Activated T-cell treated with anti-CD3 and anti-CD28 coated beads, Interleukin-2, amount 50 U/mL, for 1 hour (primary cell): Measurements from ENCODE around the gene MORN3.
"Not testable (repeated sequence)": the region's sequence is repeated elsewhere in the genome, so short reads cannot be mapped to it uniquely, and the experiment has no call there.

ENCODE experiments used
- DNase-seq: peaks from one replicate; pipeline ENCODE4 v3.0.0-alpha.2; 2020

Gene MORN3

DNA sequence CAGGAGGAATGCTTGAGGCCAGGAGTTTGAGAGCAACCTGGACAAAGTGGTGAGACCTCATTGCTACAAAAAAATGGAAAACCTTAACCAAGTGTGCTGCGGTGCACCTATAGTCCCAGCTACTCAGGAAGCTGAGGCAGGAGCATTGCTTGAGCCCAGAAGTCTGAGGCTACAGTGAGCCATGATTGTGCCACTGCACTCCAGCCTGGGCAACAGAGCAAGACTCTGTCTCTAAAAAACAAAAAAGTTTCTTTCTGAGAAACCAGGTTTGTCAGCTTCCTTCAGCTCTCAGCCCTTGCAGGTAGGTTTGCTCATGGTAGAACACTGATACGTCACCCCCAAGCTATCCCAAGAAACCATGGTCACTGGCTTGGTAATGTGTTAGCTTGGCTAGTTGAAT is 20.0 kb upstream of the MORN3 start:
- no peak for DNase-seq

DNA sequence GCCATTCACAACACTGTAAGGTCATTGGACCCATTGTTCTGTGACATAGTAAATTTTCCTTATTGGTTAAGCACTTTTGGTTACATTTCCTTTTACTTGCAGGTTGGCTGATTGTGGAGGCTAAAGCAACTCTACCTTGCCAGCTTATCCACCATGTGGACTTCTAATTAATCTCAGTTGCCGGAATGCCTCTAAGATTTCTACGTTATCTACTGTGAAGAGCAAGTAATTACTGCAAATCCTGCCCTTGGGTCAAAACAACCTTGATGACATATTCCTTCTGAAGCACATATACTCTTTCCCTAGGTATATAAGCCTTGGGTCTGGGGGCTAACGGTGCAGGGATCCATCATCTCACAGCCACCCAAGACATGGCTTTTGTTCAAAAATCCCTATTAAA is 19.5 kb upstream of the MORN3 start:
- DNase-seq = no peak

DNA sequence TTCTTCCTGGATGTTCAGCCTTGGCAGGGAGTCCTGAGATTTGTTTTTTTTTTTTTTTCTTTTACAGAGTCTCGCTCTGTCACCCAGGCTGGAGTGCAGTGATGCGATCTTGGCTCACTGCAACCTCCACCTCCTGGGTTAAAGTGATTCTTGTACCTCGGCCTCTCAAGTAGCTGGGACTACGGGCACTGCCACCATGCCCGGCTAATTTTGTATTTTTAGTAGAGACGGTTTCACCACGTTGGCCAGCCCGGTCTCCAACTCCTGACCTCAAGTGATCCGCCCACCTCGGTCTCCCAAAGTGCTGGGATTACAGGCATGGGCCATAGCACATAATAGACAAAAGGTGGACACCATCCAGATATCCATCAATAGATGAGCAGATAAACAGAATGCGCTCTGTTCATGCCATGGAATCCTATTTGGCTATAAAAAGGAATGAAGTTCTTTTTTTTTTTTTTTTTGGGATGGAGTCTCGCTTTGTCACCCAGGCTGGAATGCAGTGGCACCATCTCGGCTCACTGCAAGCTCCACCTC is 10.3 kb upstream of the MORN3 start:
- not testable (repeated sequence) for DNase-seq

DNA sequence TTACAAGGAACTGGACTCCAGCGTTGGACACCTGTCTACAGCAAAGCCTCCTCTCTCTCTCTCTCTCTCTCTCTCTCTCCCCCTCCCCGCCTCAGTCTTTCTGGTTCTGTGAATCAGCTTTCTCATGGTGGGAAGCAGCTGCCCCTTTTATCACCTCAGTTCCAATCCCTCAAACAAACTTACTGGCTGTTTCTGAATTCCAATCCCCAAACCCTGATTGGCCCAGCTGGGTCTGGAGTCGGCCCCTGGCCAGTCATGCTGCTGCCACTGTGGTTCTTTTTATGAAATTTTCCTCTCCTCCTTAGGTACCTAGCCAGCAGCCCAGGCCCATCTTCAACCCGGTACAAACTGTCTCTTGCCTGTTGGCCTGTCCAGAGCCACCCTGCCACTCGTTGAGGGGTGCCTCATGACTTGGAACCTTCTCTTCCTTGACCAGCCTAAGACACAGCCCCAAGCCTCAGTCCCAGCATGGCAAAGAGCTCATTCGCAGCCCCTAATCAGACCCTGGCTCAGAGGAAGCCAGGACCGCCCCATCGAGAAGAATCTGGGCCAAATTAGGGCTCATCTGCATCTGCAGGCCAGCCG is 9.4 kb upstream of the MORN3 start:
- no peak for DNase-seq

DNA sequence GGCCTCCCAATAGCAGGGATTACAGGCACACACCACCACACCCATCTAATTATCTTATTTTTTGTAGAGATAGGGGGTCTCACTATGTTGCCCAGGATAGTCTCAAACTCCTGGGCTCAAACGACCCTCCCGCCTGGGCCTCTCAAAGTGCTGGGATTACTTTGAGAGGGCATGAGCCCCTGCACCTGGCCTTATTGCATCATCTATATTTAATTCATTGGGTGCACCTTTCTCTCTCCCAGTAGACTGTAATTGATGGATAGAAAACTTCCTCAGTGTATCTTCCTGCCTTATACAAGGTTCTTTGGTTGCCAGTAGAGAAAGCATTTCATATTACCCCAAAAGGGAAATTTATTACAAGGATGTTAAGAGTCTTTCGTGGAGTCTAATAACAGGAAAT is 8.9 kb upstream of the MORN3 start:
- DNase-seq = no peak

DNA sequence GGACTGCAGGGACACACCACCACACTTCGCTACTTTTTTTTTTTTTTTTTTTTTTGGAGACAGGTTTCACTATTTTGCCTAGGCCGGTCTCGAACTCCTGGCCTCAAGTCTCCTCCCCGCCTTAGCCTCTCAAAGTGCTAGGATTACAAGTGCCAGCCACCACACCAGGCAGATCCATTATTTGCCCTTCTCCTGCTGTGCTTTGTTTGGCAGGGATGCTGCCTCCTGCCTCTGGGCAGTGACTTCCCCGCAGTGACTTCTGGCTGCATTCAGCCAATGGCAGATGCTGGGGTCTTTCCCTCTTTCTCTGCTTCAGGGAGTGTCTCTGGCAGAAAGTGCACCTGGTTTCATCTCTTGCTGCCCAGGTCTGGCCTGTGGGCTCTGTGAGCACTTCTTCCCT is 6.7 kb upstream of the MORN3 start:
- DNase-seq = no peak

DNA sequence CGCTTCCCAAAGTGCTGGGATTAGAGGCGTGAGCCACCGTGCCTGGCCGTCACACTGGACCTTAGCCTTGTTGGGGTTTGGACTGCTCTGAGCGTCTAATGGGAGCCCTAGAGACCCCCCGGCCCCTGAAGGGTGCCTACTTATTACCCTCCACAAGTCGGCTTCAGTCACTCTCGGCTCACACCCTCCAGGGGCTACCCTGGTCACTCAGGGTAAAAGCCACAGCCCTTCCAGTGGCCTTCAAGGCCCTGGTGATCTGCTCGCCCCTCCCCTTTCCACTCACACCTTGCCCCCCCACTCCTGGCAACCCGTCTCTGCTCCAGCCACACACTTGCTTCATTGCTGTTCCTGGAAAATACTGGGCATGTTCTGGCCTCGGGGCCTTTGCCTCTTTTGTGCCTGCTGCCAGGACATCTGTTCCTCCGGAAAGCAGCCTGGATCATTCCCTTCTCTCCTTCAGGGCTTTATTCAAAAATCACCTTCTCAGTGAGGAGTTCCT is 3.6 kb upstream of the MORN3 start:
- no peak for DNase-seq

DNA sequence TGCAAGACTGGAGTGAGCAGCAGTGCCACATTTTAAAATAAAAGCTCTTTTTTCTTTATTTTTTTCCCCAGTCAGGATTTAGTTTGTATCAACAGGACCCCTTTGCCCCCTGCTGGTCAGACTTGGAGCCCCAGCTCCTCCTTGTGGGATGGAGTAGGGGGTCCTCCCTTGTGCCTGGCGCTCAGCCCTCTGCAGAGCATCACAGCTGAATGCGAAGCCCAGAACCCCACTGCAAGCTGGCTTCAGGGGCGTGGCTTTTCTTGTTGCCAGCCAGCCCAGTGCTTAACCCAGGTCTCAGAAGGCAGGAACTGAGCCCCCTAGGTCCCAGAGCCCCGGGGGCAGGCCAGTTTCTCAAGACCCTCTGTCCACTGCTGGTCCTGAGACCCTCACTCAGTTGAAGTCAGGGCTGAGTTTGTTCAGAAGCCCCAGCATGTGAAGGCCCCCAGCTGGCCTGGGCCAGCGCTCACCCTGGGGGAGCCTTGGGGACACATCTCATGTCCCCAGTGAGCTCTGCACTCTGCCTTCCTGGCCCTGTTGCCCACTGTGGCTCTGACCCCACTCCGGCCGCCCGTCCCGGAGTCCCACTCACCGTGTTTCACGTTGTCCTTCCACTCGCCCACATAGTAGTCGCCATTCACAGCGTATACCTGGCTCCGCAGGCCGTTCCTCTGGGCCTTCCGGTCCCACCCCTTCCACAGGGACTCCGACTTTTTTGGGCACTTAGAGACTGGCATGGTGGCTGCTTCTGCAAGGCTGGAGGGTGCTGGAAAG is 519 bp downstream of the MORN3 start:
- DNase-seq = peak; percentile 65

DNA sequence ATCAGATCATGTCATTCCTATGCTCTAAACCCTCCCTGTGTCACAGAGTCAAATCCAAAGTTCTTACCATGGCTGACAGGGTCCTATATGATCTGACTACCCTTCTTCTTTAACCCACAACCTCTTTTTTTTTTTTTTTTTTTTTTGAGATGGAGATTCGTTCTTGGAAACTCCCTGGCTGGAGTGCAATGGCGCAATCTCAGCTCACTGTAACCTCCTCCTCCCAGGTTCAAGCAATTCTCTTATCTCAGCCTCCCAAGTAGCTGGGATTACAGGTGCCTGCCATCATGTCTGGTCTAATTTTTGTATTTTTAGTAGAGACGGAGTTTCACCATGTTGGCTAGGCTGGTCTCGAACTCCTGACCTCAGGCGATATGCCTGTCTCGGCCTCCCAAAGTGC is 2.6 kb downstream of the MORN3 start:
- not testable (repeated sequence) for DNase-seq

DNA sequence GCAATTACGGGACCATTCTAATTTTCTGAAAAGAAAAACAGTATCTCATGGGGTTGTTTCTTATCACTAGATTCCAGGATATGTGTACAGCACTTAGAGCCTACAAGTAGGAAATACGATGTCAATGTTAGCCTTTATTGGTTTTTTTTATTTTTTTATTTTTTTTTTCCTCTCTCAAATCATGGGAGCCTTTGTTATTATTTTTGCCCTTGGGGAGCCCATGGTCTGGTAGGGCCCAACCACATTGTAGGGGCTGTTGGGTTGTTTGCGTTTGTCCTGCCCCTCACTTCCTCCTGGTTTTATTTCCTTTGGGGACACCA is 5.9 kb downstream of the MORN3 start:
- no peak for DNase-seq

DNA sequence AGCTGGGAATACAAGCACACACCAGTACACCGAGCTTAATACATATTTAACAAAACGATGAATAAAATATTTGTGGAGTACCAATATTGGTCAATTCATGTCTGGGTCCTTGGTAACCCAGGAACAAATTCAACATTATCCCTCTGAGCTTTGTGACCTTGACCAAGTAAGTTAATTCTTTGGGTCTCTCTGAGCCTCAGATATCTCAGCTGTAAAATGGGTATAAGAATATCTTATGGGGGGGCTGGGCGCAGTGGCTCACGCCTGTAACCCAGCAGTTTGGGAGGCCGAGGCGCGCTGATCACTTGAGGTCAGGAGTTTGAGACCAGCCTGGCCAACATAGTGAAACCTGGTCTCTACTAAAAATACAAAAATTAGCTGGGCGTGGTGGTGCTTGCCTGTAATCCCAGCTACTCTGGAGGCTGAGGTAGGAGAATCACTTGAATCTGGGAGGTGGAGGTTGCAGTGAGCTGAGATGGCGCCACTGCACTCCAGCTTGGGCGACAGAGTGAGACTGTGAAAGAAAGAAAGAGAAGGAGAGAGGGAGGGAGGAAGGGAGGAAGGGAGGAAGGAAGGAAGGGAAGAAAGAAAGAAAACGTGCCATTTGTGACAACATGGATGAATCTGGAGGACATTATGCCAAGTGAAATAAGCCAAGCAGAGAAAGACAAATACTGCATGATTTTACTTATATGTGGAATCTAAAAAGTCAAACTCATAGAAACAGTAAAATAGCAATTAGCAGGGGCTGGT is 7.9 kb downstream of the MORN3 start:
- DNase-seq = not testable (repeated sequence)

DNA sequence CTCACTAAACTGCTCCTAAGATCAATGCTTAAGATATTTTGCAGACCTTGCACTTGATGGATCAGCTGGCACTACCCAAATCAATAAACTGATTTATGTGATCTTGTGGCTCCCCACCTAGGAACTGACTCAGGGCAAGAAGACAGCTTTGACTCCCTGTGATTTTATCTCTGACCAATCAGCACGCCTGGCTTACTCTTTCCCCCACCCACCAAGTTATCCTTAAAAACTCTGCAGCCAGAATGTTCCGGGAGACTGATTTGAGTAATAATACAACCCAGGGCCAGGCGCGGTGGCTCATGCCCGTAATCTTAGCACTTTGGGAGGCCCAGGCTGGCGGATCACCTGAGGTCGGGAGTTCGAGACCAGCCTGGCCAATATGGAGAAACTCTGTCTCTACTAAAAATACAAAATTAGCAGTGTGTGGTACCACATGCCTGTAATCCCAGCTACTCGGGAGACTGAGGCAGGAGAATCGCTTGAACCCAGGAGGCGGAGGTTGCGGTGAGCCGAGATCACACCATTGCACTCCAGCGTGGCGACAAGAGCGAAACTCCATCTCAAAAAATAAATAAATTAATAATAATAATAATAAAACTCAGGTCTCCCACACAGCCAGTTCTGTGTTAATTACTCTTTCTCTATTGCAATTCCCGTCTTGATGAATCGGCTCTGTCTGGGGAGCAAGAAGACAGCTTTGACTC is 12.0 kb downstream of the MORN3 start:
- DNase-seq = no peak

DNA sequence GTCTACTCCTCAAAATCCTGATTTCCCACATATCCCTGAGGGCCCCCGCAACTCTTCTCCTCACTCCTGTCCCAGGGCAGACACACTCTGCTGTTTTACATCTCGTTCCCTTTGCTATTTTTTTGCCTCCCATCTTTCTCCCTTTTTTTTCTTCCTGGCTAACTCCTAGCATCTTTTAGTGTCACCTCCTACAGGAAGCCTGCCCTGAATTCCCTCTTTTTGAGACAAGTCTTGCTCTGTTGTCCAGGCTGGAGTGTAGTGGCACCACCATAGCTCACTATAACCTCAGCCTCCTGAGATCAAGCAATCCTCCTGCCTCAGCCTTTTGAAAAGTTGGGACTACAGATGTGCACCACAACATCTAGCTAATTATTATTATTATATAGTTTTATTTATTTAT is 13.3 kb downstream of the MORN3 start:
- DNase-seq = no peak

DNA sequence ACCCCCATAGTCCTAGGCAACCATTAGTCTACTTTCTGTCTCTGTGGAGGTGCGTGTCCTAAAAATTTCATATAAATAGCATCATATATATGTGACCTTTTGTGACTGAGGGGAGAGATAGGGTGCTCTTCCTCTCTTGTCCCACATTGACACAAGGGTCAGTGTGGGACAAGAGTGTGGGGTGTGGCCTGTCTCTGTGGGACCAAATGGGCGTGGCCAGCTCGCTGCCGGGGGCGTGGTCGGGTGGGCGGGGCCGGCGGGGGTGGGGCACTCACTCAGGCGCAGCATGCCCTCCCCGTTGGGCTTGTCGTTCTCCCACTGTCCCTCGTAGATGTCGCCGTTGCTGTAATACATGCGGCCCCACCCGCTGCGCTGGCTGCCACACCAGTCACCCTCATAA is 15.5 kb downstream of the MORN3 start:
- no peak for DNase-seq

DNA sequence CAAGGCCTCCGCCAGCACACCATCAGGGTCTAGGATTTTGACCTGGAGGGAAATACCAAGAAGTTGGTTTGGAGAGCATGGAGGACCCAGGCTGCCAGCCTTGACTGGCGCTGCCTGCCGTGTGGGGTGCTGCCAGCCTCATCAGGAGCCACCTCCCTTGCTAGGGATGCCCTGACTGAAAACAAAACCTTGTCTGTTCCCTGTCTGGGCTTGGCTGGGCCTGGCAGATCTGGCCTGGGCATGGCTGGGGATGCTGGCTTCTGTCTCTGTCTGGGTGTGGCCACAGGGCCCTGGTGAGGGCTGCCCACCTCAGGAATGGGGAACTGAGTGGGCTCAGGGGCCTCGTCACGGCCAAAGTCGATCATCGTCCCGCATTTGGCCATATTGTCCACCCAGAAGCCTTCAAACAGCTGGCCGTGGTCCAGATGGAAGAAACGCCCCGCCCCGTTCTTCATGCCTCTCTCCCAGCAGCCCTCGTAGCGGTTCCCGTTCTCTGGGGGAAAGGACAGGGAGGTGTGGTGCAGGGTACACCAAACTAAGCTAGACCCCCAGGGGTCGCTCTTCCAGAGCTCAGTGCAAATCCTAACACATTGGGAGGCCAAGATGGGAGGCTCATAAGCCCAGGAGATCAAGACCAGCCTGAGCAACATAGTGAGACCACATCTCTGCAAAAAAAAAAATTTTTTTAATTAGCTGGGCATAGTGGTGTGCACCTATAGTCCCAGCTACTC is 16.5 kb downstream of the MORN3 start:
- no peak for DNase-seq

DNA sequence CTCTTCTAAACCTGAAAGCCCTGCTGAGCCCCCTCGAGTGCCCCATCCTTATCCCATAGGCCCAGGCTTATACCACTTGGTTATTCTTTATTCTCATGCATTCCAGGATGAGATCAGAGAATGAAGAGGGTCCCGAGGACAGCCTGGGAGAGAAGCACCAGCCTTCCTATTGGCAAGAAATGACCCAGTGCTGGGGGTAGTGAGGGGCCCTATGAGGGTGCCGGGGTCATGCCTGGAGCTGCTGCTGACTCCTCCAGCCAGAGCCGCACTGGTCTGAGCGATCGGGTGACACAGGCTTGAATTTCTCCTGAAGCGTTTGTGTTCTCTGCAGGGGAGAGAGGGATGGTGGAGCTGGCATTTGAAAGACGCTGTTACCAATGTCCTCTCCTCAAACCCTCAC is 18.1 kb downstream of the MORN3 start:
- DNase-seq = no peak

DNA sequence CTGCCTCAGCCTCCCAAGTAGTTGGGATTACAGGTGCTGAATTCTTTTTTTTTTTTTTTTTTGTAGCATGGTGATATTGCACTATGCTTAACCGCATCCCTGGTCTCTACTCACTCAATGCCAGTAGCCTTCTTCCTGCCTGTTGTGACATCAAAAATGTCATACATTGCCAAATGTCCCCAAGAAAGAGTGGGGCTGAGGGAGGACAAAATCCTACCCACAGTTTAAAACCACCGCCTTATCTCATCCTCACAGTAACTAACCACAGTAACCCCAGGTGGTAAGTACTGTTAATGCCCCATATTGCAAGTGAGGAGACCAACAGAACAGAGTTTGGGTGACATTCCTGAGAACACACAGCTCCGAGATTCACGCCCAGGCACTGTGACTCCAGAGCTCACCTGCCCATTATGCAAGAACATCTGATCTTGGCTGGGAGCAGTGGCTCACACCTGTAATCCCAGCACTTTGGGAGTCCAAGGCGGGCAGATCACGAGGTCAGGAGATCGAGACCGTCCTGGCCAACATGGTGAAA is 19.6 kb downstream of the MORN3 start:
- no peak for DNase-seq

DNA sequence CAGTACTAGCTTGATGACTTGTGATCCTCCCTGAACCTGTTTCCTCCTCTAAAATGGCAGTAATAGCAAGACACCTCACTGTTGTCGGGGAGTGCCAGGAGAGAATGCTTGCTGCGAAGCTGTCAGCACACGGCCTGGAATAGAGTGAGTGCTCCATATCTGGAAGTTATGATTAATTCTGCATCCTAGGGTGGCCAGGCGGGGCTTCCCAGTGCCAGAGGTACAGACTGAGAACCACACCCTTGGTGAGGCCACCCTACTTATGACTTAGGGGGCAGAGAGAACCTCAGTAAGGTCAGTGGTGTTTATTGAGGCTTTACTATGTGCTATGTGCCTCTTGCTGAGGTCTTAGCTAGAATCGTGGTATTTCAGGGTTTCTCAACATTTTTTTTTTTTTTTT is 20.1 kb downstream of the MORN3 start:
- no peak for DNase-seq

DNA sequence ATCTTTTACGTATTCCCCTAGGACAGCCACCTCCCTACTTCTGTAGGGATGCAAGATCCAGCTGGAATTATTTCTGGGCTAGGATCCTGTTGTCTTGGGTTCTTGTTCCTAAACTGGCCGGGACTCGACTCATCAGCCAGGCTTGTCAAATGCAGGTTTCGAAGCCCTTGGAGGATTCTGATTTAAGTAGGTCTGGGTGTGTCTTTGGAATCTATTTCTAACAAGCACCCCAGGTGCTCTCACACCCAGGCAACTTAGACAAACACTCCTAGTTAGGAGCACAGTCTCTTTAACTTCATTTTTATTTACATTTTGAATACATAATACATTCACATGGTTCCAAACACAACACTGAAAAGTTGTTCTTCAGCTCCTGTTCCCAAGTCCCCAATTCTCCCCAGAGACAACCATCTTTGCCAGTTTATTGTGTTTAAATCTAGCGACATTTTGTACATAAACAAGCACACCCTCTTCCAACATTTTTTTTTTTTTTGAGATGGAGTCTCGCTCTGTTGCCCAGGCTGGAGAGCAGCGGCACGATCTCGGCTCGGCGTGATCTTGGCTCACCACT is 20.9 kb downstream of the MORN3 start:
- DNase-seq = no peak

DNA sequence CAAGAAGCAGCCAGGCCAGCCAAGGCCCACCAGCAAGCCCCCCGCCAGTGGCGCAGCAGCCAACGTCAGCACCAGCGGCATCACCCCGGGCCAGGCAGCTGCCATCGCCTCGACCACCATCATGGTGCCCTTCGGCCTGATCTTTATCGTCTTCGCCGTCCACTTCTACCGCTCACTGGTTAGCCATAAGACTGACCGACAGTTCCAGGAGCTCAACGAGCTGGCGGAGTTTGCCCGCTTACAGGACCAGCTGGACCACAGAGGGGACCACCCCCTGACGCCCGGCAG is 28.2 kb downstream of the MORN3 start:
- no peak for DNase-seq

DNA sequence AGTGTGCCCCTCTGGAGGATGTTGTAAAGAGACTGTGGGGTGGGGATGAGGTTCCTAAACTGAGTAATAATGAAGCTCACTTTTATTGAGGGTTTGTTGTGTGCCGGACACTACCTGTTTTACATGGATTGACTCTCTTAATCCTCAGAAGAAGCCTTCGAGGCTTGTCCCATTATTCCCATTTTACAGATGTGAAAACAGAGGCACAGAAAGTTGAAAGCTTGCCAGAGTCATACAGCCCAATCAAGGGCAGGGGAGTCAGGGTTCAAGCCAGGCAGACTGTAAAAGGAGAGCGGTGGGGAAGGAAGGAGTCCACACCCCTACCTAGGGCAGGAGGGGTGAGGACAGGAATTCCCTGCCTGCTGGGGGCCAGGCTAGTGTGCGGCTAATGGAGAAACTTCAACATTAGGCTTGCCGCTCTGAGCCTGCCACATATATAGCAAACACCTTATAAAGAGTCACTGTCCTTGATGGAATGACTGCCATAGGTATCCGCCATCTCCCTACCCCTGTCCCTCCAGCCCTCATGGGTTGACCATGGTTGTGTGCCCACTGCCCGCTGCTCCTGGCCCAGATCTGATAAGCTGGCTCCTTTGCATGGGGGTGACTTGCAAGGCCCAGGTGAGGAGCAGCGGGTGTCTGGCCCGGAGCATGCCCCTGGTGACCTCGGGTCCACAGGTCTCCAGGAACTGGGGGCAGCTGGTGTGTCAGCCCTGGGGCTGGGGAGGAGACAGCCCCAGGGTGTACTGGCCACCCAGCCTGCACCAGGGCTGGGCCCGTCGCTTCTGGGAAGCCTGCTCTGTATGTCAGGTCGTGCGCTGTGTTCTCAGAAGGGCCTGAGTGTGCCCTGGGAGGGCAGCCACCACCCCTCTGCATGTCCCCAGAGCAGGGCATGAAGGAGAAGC is 30.9 kb downstream of the MORN3 start:
- no peak for DNase-seq
